NCI-H2029 (cell line): ENCODE data around the gene KIRREL3.
"Not testable (repeated sequence)": the region's sequence is repeated elsewhere in the genome, so short reads cannot be mapped to it uniquely, and the experiment has no call there.

Experiments
- DNase-seq: peaks from one replicate; lab custom pipeline; 2025; lab: John Stamatoyannopoulos, UW

KIRREL3 gene

DNA sequence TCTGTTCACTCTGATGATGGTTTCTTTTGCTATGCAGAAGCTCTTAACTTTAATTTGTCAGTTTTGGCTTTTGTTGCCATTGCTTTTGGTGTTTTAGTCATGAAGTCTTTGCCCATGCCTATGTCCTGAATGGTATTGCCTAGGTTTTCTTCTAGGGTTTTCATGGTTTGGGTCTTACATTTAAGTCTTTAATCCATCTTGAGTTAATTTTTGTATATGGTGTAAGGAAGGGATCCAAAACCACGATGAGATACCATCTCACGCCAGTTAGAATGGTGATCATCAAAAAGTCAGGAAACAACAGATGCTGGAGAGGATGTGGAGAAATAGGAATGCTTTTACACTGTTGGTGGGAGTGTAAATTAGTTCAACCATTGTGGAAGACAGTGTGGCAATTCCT lies 48.0 kb downstream of the KIRREL3 start:
- DNase-seq = not testable (repeated sequence)

- DNase-seq = no peak
Measured at GRCh38 chr11:126951465-126951864, 49.1 kb downstream of the KIRREL3 start.

DNA sequence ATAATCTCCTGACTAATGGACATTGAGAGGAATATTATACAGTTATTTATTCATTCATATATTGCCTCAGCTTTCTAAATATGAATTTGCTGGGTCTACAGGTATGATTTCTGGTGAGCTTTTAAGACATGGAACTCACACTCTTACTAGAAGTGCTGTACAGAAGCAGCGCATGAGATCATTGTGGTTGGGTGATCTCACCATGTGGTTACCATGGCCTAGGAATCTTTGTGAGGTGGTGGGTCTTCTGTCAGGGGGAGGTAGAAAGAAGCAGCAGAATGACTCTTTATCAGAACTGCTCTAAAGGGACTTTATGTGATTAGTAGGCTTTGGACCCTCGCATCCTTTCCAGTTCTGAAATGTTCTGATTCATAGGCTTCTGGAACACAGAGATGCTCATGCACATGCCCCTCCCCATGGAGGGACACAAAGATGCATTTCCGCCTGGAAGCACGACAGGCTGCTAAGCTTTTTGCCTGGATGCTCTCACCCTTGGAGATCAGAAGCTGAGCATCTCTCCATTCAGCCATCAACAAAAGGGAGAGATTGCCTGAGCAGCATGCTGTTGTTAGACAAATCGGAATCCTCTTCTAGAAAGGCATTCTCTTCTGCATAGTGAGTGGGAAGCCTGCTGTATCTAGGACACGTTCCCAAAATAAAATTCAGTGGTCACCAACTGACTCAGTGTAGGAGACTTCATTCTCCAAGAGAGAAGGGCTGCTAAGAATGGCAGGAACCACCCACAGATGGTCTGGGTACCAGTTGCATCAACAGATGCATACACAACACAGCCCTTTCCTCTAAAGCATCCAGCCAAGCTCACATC lies 51.3 kb downstream of the KIRREL3 start:
- no peak for DNase-seq

- DNase-seq = no peak
Measured at GRCh38 chr11:126948563-126948962, 52.0 kb downstream of the KIRREL3 start.

DNA sequence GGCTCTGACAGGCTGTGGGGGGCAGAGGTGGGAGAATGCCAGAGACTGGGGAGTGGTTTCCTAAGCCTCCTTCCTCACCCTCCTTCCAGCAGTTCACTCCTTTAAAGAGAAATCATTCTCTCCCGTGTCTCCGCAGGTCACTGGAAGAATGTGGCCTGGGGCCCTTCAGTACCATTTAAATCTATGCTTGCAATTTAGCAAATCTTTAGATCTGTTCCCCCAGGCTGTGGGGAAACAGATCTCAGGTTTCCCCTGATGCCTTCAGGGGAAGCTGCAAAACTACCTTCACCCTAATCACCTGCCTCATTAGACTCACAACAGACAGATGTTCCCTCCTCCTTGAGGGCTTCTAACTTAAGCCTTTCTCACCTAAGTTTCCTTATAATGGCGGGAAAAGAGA lies 55.3 kb downstream of the KIRREL3 start:
- no peak for DNase-seq

DNA sequence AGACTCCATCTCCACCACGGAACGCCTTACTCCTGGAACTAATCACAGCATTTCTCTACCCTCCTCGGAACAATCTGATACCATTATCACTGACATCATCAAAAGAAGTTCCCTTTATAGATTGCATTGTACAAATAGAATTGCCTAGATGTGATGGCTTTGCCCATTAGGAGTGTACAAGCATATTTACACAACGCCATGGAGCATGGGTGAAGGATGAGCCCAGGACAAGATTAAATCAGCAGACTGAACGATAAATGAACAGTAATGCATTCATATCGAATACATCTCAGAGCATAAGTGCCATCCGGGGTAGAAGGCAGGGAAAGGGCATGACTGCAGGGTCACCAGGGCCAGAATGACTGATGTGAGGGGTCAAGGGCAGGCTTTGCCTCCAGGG lies 57.3 kb downstream of the KIRREL3 start:
- no peak for DNase-seq

- no peak for DNase-seq
Measured at GRCh38 chr11:126942146-126942545, 58.4 kb downstream of the KIRREL3 start.

GRCh38 chr11:126939552-126939951 lies 61.0 kb downstream of the KIRREL3 start:
- no peak for DNase-seq

GRCh38 chr11:126938718-126939117 lies 61.9 kb downstream of the KIRREL3 start:
- DNase-seq = no peak

GRCh38 chr11:126930091-126930841 lies 70.3 kb downstream of the KIRREL3 start:
- DNase-seq = no peak

DNA sequence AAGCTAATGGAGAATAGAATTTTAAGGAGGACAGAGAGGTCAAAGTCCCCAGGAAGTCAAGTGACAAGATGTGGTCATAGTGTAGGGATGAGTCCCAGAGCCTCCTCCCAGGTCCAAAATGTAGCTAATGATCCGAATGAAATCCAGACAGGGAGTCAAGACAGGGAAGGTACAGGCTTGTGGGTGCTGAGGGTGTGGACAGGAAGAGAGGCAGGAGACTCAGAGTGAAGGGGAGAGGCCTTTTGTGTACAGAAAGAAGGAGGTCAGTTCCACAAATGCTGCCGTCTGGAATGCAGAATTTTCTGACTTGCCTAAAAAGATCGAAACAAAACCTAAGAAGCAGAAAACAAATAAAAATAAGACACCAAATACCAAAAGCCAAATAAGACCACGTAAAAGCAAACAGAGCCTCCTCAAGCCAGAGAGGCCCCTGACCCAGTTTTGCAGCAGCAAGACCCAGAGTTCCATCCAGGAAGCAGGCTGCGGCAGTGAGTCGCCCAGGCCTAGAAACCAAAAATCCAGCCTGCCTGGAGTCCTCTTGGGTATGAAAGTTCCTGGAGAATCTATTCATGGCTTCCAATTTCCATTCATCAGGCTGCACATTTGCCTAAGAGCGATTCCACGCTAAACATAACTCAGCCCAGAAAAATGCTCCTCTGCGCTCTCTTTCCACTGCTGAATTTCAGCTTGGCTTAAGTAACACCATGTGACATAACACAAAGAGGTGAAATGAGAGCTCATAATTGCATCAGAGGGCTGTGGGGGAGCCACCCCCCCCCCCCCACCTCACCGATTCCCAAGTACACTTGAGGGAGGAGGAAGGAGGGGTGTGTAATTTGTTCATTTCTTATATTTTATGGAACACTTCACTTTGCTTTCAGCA lies 71.2 kb downstream of the KIRREL3 start:
- DNase-seq = no peak

- DNase-seq = no peak
Measured at GRCh38 chr11:126927623-126928022, 72.9 kb downstream of the KIRREL3 start.

GRCh38 chr11:126926376-126926791 lies 74.2 kb downstream of the KIRREL3 start:
- DNase-seq = no peak

- DNase-seq = peak; percentile 32
Measured at GRCh38 chr11:126925321-126926093, 75.1 kb downstream of the KIRREL3 start.

GRCh38 chr11:126924376-126925040 lies 76.1 kb downstream of the KIRREL3 start:
- DNase-seq = no peak

DNA sequence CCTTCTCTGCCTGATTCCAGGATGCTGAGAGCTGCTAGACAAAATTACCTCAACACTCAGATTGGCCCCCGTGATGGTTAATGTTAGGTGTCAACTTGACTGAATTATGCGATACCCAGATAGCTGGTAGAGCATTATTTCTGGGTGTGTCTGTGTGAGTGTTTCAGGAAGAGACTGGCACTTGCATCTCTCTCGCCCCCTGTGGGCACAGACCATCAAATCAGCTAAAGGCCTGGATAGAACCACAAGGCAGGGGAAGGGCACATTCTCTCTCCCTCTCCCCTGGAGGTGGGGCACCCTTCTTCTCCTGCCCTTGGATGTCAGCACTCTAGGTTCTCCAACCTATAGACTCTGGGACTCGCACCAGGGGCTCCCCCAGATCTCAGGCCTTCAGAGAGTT lies 79.7 kb downstream of the KIRREL3 start:
- DNase-seq = no peak

GRCh38 chr11:126919147-126919823 lies 81.3 kb downstream of the KIRREL3 start:
- no peak for DNase-seq

GRCh38 chr11:126918556-126918955 lies 82.0 kb downstream of the KIRREL3 start:
- DNase-seq = no peak

GRCh38 chr11:126917531-126918204 lies 82.9 kb downstream of the KIRREL3 start:
- no peak for DNase-seq

DNA sequence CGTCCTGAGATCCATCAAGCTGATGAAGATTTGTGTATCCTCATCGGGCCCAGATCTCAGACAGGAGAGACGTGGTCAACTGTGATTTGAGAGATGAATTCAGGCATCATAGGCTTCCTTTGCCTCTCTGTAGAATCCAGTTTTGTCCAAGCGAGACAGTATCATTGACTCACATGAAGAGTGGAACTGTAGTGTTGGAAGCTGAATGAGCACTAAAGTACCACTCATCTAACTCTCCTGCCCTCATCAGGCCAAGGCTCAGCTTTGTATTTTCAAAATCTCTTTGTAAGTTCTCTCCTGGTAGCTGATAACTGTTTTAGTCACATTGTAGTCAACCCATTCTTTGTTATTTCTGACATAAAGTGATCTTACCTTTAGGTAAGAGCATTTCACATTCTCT lies 85.1 kb downstream of the KIRREL3 start:
- DNase-seq = no peak
